ENCODE measurements around the gene CERS1.

CERS1 gene

GRCh38 chr19:18896421-18896841 is 473 bp upstream of the CERS1 start:
- no peak for TF ChIP-seq POLR2AphosphoS5 (IDR thresholded peaks at IDR 0.05; ENCODE audit: low read depth, low read length)
- TF ChIP-seq SIN3A (IDR thresholded peaks at IDR 0.05; ENCODE audit: borderline replicate concordance, insufficient read depth, low read length), result no peak
- TF ChIP-seq REST (IDR thresholded peaks at IDR 0.05; ENCODE audit: insufficient read depth in 1 of 2, low read depth in 2 of 2, low read length in 2 of 2), result no peak
- no peak for TF ChIP-seq TAF1 (IDR thresholded peaks at IDR 0.05; ENCODE audit: borderline replicate concordance, insufficient read depth, low read length)
- no peak for TF ChIP-seq FOXP2 (optimal IDR thresholded peaks at IDR 0.05; ENCODE audit: borderline replicate concordance, extremely low read depth, extremely low read length, insufficient read depth)

- TF ChIP-seq FOXP2 (optimal IDR thresholded peaks at IDR 0.05; ENCODE audit: borderline replicate concordance, extremely low read depth, extremely low read length, insufficient read depth) (peak; percentile 60), POLR2AphosphoS5 (IDR thresholded peaks at IDR 0.05; ENCODE audit: low read depth, low read length) (peak; percentile 60), TAF1 (IDR thresholded peaks at IDR 0.05; ENCODE audit: borderline replicate concordance, insufficient read depth, low read length) (no peak), REST (IDR thresholded peaks at IDR 0.05; ENCODE audit: insufficient read depth in 1 of 2, low read depth in 2 of 2, low read length in 2 of 2) (0 out of 4 replicates have a peak, but pooled peaks of 1 of the 2 experiments have one; percentile 26), SIN3A (IDR thresholded peaks at IDR 0.05; ENCODE audit: borderline replicate concordance, insufficient read depth, low read length) (no peak)
These were observed 727 bp downstream of the CERS1 start for GRCh38 chr19:18895038-18895823.

DNA sequence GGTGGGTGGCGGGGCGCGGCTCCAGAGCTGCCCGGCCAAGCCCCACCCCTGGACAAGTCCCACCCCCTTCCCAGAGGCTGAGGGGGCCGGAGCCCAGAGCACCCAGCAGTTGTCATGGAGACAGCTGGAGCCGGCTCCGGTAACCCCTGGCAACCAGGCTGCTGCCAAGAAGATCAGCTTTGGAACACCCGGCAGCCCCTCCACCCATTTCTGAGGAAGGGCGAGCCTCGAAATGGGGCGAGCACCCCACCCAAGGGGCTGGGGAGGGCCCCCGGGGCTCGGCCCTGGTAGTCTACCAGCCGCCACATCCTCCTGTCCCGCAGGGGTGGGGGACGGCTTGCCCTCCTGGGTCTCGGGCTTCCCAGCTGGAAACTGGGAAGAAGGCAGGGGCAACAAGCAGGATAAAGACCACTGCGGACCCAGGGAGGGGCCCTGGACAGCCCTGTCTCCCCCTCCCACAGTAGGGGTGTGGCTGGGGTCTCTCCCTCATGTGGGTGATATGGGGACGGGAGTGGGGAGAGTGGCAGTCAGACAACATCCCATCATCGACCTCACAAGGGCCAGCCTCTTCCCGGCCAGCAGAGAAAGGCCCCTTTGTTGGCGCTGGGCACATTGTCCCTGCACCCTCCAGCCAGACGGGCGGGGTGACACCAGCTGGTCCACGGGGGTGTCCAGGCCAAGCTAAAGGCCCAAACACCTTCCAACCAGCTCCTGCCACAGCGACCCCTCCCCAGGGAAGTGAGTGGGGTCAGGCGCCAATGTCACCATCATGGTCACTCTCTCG is 1.5 kb downstream of the CERS1 start:
- TF ChIP-seq FOXP2 (optimal IDR thresholded peaks at IDR 0.05; ENCODE audit: borderline replicate concordance, extremely low read depth, extremely low read length, insufficient read depth) (no peak), POLR2AphosphoS5 (IDR thresholded peaks at IDR 0.05; ENCODE audit: low read depth, low read length) (no peak), REST (IDR thresholded peaks at IDR 0.05; ENCODE audit: insufficient read depth in 1 of 2, low read depth in 2 of 2, low read length in 2 of 2) (no peak)

GRCh38 chr19:18893587-18894253 is 2.2 kb downstream of the CERS1 start:
- TF ChIP-seq POLR2AphosphoS5 (IDR thresholded peaks at IDR 0.05; ENCODE audit: low read depth, low read length) (no peak), SIN3A (IDR thresholded peaks at IDR 0.05; ENCODE audit: borderline replicate concordance, insufficient read depth, low read length) (no peak), FOXP2 (optimal IDR thresholded peaks at IDR 0.05; ENCODE audit: borderline replicate concordance, extremely low read depth, extremely low read length, insufficient read depth) (no peak), TAF1 (IDR thresholded peaks at IDR 0.05; ENCODE audit: borderline replicate concordance, insufficient read depth, low read length) (no peak), REST (IDR thresholded peaks at IDR 0.05; ENCODE audit: insufficient read depth in 1 of 2, low read depth in 2 of 2, low read length in 2 of 2) (no peak)

All from PFSK-1 (cell line).